ENCODE results near the gene PAGE2. TPM values are rescaled to one million over a fixed set of nuclear protein-coding genes. Genes with fewer than 3 reads are reported as not detected.
"Not testable (repeated sequence)": the region's sequence is repeated elsewhere in the genome, so short reads cannot be mapped to it uniquely, and the experiment has no call there.

The PAGE2 gene, protein sequence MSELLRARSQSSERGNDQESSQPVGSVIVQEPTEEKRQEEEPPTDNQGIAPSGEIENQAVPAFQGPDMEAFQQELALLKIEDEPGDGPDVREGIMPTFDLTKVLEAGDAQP
- polyA plus RNA-seq (2012; ENCODE audit: missing spikeins), result not detected

- TF ChIP-seq TAF1 (IDR thresholded peaks at IDR 0.05; ENCODE audit: borderline replicate concordance, low read depth, low read length), result no peak
- TF ChIP-seq POLR2AphosphoS5 (IDR thresholded peaks at IDR 0.05; ENCODE audit: low read depth, low read length), result no peak
- FAIRE-seq (no peak), DNase-seq (ENCODE audit: insufficient read length) (no peak)
These were observed at the start of gene PAGE2 for GRCh38 chrX:55088795-55089489. TSS of gene PAGE2 (plus strand) at chrX:55089018. CDS start at chrX:55090021, 1,003 bp downstream.

GRCh38 chrX:55039471-55039870, 49.3 kb upstream of the PAGE2 start:
- DNase-seq (ENCODE audit: insufficient read length), result no peak
- FAIRE-seq, result no peak
- TF ChIP-seq POLR2AphosphoS5 (IDR thresholded peaks at IDR 0.05; ENCODE audit: low read depth, low read length), result no peak
- TF ChIP-seq POLR2A (IDR thresholded peaks at IDR 0.05; ENCODE audit: low read depth, low read length), result no peak
- no peak for TF ChIP-seq TAF1 (IDR thresholded peaks at IDR 0.05; ENCODE audit: borderline replicate concordance, low read depth, low read length)

- DNase-seq (ENCODE audit: insufficient read length) (no peak), FAIRE-seq (no peak)
- no peak for TF ChIP-seq POLR2A (IDR thresholded peaks at IDR 0.05; ENCODE audit: low read depth, low read length)
These were observed 47.3 kb upstream of the PAGE2 start for GRCh38 chrX:55041514-55041913.

- not testable (repeated sequence) for DNase-seq (ENCODE audit: insufficient read length); FAIRE-seq
These were observed 38.2 kb upstream of the PAGE2 start for GRCh38 chrX:55050599-55050998.

DNA sequence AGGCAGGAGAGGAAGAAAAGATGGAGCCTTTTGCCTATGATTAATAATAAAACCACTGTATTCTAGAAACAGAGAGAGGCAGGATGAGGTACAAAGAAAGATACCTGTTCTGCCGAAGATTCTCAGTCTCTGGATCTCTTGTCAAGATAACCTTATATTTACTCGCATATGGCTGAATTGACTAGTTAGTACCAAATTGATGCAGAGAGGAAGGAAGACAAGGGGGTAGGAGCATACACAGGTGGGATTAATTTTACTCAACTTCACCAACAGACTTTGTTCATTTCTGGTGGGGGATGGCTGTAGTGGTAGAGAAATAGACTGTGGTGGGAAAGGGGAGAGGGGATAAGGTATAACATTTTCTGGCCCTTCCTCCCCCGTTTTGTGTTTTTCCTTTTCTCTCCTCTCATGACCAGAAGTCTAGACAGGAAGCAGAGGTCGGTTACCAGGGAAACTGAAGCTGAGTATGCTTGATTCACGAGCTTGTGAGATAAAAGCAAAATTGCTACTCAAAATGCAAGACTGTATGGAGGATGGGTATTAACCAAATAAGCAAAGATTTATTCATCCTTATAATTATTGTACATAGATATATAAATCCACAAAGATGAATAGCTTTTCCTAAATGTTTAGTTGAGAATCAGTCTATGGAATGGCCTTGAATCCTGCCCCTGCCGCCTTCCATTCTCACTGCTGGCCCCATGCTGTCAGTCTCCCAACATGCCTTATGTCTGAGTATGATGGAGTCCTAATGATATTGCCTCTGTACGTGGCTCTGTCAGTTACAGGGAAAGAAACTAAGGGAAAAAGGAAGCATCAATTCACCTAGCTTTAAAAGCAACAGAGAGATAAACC, 31.8 kb upstream of the PAGE2 start:
- no peak for DNase-seq (ENCODE audit: insufficient read length)
- TF ChIP-seq POLR2A (IDR thresholded peaks at IDR 0.05; ENCODE audit: low read depth, low read length), result no peak
- no peak for TF ChIP-seq TAF1 (IDR thresholded peaks at IDR 0.05; ENCODE audit: borderline replicate concordance, low read depth, low read length)
- TF ChIP-seq POLR2AphosphoS5 (IDR thresholded peaks at IDR 0.05; ENCODE audit: low read depth, low read length), result no peak

DNA sequence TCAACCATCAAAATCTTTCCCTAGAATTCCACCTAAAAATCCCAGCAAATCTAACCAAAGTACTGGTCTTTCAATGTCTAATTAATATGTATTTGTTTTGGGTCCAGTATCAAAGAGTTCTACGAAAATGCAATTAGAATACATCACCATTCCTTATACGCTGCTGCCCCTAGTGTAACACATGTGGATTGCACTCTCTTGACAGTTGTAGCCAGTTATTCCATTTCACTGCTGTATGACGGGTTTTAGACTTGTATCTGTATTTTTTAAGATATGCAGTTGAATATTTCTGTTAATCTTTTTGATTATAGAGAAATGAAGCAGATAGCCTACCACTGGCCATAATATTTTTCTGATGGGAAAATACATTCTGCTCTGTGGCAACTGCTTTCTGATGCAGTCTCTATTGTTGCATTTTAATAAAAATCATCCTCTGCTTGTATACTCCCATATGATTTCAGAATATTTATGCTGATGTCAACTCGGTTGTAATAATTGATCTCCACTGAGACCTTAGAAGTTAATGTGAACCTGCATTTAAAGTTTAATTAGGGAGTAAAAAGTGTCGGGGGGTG, 31.1 kb upstream of the PAGE2 start:
- FAIRE-seq, result peak; percentile 75

More for the DNA sequence above, 31.8 kb upstream of the PAGE2 start:
- no peak for FAIRE-seq

DNA sequence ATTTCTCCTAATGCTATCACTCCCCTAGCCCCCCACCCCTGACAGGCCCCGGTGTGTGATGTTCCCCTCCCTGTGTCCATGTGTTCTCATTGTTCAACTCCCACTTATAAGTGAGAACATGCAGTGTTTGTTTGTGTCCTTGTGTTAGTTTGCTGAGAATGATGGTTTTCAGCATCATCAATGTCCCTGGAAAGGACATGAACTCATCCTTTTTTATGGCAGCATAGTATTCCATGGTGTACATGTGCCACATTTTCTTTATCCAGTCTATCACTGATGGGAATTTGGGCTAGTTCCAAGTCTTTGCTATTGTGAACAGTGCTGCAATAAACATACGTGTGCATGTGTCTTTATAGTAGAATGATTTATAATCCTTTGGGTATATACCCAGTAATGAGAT, 21.6 kb upstream of the PAGE2 start:
- not testable (repeated sequence) for DNase-seq (ENCODE audit: insufficient read length); FAIRE-seq

More for the DNA sequence above, 31.1 kb upstream of the PAGE2 start:
- no peak for DNase-seq (ENCODE audit: insufficient read length)
- no peak for TF ChIP-seq POLR2AphosphoS5 (IDR thresholded peaks at IDR 0.05; ENCODE audit: low read depth, low read length)
- TF ChIP-seq TAF1 (IDR thresholded peaks at IDR 0.05; ENCODE audit: borderline replicate concordance, low read depth, low read length), result no peak
- no peak for TF ChIP-seq POLR2A (IDR thresholded peaks at IDR 0.05; ENCODE audit: low read depth, low read length)

DNA sequence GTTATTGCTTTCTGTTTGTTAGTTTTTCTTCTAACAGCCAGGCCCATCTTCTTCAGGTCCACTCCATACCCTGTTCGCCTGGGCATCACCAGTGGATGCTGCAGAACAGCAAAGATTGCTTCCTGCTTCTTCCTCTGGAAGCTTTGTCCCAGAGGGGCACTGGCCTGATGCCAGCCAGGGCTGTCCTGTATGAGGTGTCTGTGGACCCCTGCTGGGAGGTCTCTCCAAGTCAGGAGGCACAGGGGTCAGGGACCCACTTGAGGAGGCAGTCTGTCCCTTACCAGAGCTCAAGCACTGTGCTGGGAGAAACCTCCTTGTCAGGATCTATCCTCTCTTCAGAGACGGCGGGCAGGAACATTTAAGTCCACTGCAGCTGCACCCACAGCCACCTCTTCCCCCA, 16.5 kb upstream of the PAGE2 start:
- no peak for DNase-seq (ENCODE audit: insufficient read length)
- FAIRE-seq, result no peak
- TF ChIP-seq TAF1 (IDR thresholded peaks at IDR 0.05; ENCODE audit: borderline replicate concordance, low read depth, low read length) (no peak), POLR2AphosphoS5 (IDR thresholded peaks at IDR 0.05; ENCODE audit: low read depth, low read length) (no peak), POLR2A (IDR thresholded peaks at IDR 0.05; ENCODE audit: low read depth, low read length) (no peak)

DNA sequence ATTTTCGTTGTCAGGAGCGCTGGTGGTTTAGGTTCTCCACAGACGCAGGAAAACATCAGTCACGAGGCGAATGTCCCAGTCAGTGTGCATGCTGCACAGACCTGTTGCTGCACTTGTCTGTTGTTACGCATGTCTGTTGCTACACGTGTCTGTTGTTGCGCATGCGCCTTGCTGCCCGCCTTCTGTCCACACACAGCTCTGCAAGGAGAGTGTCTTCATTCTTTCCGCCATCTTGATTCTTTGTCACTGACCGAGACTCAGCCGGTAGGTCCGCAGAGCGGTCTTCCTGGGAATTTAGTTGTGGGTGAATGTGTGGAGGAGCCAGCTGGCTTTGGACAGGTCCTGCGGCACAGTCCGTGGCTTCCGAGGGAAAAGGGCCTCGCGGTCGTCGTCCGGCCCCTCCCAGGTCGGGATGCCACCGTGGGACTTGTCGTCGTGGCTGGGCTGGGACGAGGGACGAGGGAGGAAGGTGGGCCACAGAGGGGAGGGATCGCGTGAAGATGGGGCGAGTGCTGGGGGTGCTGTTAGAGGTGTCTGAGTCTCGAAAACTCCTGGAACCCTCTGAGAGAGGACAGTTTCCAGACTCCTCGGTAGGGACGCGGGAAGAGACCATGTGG, 13.9 kb upstream of the PAGE2 start, which contains the start of gene PAGE2B:
TSS of gene PAGE2B (plus strand) at position 180 of the 617 bp plus-strand sequence. CDS start 1,012 bp downstream, outside the sequence.
- FAIRE-seq, result no peak
- no peak for DNase-seq (ENCODE audit: insufficient read length)
- no peak for TF ChIP-seq TAF1 (IDR thresholded peaks at IDR 0.05; ENCODE audit: borderline replicate concordance, low read depth, low read length)
- TF ChIP-seq POLR2A (IDR thresholded peaks at IDR 0.05; ENCODE audit: low read depth, low read length), result no peak
- TF ChIP-seq POLR2AphosphoS5 (IDR thresholded peaks at IDR 0.05; ENCODE audit: low read depth, low read length), result no peak

DNA sequence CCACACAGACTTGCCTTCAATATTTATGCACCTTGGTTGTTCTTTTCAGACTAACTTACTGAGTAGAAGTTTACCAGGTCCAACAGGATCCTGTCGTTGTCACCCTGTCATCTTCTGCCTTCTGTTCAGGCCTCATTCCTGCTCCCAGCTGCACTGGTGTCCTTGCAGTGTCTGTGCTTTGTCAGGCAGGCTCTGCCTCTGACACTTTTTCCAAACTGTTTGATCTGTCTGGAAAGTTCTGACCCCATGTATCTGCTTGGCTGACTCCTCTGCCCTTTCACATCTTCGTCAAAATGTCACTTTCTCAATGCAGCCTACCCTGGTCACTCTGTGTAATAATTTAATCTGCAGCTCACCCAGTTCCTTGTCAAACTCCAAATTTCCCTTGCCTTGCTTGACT, 9.9 kb downstream of the PAGE2 start:
- DNase-seq (ENCODE audit: insufficient read length) (no peak), FAIRE-seq (no peak)
- no peak for TF ChIP-seq TAF1 (IDR thresholded peaks at IDR 0.05; ENCODE audit: borderline replicate concordance, low read depth, low read length)

GRCh38 chrX:55099162-55099561, 10.3 kb downstream of the PAGE2 start:
- FAIRE-seq (no peak), DNase-seq (ENCODE audit: insufficient read length) (no peak)
- TF ChIP-seq POLR2A (IDR thresholded peaks at IDR 0.05; ENCODE audit: low read depth, low read length) (no peak), TAF1 (IDR thresholded peaks at IDR 0.05; ENCODE audit: borderline replicate concordance, low read depth, low read length) (no peak), POLR2AphosphoS5 (IDR thresholded peaks at IDR 0.05; ENCODE audit: low read depth, low read length) (no peak)

DNA sequence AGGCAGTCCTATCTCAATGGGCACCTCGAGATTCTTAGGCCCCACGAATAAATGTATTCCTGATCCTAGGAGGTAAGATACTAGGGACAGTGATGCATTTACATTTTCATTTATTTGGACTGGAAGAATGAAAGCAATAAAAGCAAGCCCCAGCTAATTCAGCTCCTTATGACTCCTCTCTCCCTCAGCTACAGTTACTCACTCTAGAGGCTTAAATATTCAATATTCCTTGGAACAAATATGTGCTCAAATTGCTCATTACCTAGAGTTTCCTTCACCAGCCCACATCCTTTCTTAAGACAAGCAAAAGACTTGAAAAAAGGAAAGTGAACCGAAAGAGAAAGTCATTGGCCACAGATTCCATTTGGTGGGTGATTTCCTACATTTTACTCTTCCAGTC, 13.9 kb downstream of the PAGE2 start:
- no peak for FAIRE-seq
- no peak for DNase-seq (ENCODE audit: insufficient read length)
- no peak for TF ChIP-seq POLR2A (IDR thresholded peaks at IDR 0.05; ENCODE audit: low read depth, low read length)
- no peak for TF ChIP-seq POLR2AphosphoS5 (IDR thresholded peaks at IDR 0.05; ENCODE audit: low read depth, low read length)
- TF ChIP-seq TAF1 (IDR thresholded peaks at IDR 0.05; ENCODE audit: borderline replicate concordance, low read depth, low read length), result no peak

All from GM12892 (cell line).